ENCODE data around the gene ETV5. TPM values are rescaled to one million over a fixed set of nuclear protein-coding genes. Genes with fewer than 3 reads are reported as not detected.

Gene ETV5
- total and polyA plus RNA-seq, 2 donors (not counting 1 experiment from before 2014, with no cell fraction given), result 23.1 to 24.9 TPM

DNA sequence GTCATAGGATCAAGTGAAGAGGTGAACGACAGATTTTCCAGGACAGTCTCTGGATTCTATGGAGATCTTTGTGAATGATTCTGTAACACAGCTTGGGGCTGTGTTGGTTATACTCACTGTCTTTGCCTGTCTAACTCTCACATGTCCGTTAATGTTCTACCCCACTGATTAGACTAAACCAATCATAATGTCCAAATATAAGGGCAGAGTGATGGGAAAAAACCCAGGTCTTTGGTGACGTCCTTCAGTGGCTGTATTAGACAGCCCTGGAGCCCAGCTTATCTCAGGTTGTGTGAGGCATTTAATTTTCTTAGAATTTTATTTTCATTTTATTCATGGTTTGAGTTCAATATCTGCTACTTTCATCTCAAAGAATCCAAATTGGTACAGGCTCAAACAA, 111.8 kb downstream of the ETV5 start:
- Histone ChIP-seq H3K9ac (ENCODE audit: insufficient read depth, low read length) (no peak overlapping the region), H3K27me3 (ENCODE audit: control insufficient read depth, insufficient read depth, low read length) (no peaks in the 10 kb centered on the region), H3K4me3 (replicated peaks in 1 of 4; ENCODE audit: control extremely low read depth in 1 of 4, insufficient read depth in 1 of 4, low read depth in 3 of 4, low read length in 4 of 4) (no peak overlapping the region), H3K9me3 (ENCODE audit: control insufficient read depth, insufficient read depth, low read depth, low read length) (no peaks in the 10 kb centered on the region), H3K4me1 (ENCODE audit: control insufficient read depth, extremely low read depth, insufficient read depth, low read length) (peaks cover 10% of the 10 kb centered on the region), H3K4me2 (ENCODE audit: extremely low read depth, insufficient read depth, low read length) (no peak overlapping the region), H4K20me1 (ENCODE audit: control insufficient read depth, extremely low read depth, insufficient read depth, low read length) (no peaks in the 10 kb centered on the region), H3K36me3 (ENCODE audit: control insufficient read depth, insufficient read depth, low read length) (no peaks in the 10 kb centered on the region), H3K79me2 (ENCODE audit: control insufficient read depth, insufficient read depth, low read length) (no peaks in the 10 kb centered on the region), H2AFZ (ENCODE audit: low read length) (no peak overlapping the region), H3K27ac (ENCODE audit: insufficient read depth, low read length) (no peak overlapping the region)
- TF ChIP-seq EZH2 (IDR thresholded peaks at IDR 0.05; ENCODE audit: low read length, missing control alignments), result no peak
- DNase-seq (ENCODE audit: low read depth in 2 of 2), result no peak

Other genes starting within 250 kb of the ETV5 start
- gene TRA2B, start 171.1 kb downstream of the ETV5 start, total RNA-seq, result 80.6 and 117 TPM in 2 replicates
- 140 and 178 TPM in 2 replicates for gene TRA2B, start 171.1 kb downstream of the ETV5 start, polyA plus RNA-seq

All from fibroblast of lung (primary cell).